HG03060 (cell line): ENCODE data around the gene NSUN6.
"Not testable (repeated sequence)": the region's sequence is repeated elsewhere in the genome, so short reads cannot be mapped to it uniquely, and the experiment has no call there.

Experiments used
- ATAC-seq: cut with Tn5 transposase; IDR thresholded peaks from one replicate; pipeline ENCODE4 v1.9.1; 2021; ENCODE audit warnings: low read depth, moderate number of reproducible peaks; ENCODE audit not compliant: unreplicated experiment

NSUN6 gene

DNA sequence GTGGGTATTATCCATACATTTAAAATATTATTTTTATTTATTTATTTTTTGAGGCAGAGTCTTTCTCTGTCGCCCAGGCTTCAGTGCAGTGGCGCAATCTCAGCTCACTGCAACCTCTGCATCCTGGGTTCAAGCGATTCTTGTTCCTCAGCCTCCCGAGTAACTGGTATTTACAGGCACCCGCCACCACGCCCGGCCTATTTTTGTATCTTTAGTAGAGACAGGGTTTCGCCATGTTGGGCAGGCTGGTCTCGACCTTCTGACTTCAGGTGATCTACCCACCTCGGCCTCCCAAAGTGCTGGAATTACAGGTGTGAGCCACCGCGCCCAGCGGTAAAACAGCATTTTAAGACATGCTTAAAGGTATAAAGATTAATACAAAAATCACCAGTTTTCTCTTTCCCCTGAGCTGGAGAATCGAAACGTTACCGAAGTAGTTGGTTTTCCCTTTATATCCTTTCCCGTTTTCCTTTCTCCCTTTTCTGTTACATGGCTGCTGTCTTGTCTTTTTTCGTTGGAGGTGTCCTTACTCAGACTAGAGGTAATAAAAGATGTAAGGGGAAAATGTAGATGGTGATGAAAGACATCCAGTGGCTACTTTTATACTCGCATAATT, 9.5 kb upstream of the NSUN6 start:
- ATAC-seq: no peak

DNA sequence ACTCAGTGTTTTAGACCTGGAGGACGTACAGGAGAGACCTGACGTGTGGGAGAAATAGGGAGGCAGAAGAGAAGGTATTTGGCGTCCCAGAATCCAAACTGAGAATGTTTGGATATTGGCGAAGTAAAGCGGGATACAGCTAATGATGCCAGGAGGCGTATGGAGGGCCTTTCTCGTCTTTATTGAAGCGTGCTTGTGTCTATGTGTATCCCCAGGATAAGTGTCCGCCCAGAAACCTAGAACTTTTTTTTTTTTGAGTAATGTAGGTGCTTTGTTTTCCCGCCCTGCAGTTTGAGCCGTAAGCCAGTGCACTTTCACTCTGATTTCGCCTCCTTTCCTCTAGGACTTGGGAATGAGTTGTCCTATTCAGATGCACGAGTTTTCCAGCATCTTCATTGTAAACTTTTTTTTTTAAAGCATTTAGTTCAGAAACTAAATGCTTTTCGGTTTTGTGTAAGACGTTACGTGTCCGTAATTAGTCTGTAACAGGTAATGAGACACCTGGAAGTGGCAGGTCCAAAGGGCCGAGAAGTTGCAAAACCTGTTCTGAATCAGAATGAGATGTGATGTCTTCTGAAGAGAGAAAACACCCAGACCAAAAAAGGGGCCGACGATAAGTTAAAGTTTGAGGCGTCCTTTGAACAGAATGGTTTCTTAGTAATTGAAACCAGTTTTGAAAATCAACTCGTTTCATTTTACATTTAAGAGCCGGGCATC, 8.6 kb upstream of the NSUN6 start:
- ATAC-seq: peak; percentile 7

DNA sequence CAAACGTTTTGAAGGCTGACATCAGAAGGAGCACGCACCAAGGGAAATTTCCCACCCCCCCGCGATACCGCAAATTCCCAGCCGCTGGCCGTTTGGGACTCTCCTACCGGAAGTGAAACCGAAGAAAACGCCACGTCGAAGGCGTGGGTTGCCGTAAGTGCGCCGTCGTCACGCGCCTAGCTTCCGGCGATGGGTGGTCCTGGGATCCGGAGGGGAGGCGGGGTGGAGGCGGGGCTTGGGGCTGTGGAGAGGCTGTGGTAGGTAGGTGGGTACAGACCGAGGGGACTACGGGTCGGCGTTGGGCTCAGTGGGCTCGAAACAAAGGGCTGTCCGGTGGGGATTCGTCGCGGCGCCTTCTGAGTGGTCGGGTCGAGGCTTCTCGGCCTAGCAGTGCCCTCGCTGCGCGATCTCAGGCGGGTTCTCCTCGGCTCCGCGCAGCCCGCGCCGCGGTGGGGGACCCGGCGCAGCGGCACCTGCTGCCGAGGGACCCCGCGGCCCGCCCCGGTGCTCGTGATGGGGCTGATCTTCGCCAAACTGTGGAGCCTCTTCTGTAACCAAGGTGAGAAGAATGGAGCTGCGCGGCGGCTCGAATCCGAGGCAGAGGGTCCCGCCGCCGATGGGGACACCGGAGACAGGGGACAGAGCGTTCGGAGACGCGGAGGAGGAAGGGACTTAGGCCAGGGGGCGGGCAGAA, 7.9 kb upstream of the NSUN6 start, which contains the start of gene ARL5B:
ARL5B (plus strand) TSS at position 307 of the 694 bp plus-strand sequence; CDS start at position 514, 207 bp downstream.
- peak; percentile 67 for ATAC-seq

DNA sequence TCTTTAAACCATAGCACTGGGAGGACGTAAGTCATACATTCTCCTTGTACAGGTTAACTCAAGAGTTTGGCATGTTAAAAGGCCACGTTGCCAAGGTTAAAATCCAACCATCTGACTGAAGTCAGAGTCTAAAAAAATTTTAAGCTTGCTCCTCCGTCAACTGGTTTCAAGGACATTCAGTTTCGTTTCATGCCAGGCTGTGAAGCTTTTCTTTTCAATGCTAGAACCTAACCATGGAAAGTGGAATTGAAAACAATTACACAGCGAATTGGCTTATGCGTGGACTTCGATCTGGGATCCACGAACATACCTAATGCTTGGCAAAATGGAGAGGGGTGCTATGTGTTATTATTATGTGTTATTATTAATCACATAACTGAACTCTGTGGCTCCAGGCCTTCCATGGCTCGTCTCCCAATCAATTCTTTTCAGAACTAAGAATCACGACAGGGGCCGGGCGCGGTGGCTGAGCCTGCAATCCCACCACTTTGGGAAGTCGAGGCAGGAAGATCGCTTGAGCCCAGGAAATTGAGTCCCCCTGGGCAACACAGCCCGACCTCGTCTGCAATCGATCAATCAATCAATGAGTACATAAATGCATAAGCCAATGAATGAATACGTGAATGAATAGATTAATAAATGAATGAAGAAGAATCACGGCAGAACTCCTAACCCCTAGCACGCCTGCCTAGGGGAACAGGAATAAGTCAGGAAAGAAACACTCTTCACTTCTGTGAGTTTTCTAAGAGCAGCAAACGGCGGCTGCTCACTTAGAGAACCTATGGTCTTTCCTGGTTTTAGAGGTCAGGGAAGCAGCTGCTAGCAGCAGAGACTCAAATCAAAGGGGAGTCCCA, 7.1 kb upstream of the NSUN6 start:
- no peak for ATAC-seq

DNA sequence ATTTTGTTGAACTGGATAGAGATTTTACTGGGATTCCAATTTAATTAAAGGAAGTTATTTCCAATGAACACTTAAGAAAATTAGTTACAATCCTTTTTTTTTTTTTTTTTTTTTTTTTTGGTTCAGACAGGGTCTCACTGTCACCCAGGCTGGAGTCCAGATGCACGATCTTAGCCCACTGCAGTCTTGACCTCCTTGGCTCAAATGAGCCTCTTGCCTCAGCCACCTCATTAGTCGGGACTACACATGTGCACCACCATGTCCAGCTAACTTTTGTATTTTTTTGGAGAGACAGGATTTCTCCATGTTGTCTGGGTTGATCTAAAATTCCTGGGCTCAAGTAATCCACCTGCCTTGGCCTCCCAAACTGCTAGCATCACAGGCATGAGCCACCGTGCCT, 5.3 kb upstream of the NSUN6 start:
- no peak for ATAC-seq

DNA sequence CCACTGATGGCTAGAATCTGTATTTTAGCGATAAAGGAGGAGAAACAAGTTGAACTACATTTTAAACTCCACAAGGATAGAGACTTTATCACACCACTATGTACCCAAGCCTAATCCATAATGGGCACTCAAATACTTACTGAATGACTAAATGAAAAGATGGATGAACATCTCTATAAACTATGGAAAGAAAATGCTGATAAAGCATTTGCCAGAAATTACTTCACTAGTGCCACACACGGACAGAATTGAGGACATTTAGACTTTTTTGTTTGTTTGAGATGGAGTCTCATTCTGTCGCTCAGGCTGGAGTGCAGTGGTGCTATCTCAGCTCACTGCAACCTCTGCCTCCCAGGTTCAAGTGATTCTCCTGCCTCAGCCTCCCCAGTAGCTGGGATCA, 1.7 kb upstream of the NSUN6 start:
- ATAC-seq: no peak

DNA sequence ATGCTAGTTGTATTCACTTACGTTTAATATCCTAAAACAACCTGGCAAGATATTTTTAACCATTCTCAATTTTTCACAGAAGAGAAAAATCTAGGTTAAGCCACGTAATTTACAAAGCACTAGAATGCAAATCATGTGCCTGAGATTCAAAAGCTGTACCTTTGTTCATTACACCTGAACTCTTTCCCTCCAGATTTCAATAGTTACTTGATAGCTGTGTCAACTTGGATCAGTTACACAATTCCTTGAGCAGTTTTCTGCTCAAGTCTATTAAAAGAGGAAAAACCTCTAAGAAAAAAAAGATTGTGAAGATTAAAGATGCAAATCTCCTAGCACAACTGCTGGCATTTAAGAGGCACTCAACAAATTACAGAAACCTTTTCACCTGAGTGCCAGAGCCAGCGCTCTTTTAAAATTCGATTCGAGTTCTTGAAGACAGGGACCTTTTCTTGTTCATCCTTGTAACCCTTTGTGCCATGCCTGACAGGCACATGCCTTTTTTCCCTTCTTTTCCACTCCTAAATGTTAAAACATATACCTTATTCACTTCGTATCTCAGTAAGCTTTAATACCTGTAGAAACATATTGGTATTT, 886 bp downstream of the NSUN6 start:
- ATAC-seq: no peak

DNA sequence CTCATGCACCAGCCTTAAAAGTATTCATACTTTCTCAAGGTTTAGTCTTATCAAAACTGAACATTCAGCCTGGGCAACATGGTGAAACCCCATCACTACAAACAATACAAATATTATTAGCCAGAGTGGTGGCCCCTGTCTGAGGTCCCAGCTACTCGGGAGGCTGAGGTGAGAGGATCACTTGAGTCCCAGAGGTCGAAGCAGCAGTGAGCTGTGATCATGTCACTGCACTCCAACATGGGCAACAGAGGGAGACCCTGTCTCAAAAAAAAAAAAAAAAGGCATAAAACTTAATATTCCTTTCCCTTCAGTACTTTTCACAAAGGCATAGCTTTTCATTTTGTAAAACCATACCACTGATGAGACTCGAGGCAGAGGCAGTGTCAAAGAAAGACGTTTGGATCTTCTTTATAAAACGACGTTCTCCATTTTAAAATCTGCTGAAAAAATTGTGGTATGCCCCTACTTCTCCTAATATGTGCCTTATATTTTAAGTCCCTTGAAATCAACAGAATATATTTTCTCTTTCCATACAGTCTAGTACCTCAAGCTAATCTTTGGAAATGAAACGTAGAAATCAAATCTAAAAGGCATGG, 1.9 kb downstream of the NSUN6 start:
- no peak for ATAC-seq

DNA sequence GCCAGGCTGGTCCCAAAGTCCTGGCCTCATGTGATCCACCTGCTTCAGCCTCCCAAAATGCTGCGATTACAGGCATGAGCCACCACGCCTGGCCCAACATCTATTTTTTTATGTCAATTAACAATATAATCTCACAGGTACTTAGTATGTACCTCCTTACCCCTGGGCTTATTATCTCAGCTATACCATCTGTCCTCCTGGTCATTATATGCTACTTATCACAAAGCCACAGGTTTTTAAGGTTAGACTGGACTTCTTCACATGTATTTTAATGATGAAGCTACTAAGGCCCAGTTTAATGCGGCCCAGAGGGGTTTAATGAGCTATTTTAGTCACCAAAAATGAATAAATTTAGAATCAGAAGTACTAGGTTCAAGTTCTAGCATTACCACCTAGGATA, 3.4 kb downstream of the NSUN6 start:
- ATAC-seq: no peak

DNA sequence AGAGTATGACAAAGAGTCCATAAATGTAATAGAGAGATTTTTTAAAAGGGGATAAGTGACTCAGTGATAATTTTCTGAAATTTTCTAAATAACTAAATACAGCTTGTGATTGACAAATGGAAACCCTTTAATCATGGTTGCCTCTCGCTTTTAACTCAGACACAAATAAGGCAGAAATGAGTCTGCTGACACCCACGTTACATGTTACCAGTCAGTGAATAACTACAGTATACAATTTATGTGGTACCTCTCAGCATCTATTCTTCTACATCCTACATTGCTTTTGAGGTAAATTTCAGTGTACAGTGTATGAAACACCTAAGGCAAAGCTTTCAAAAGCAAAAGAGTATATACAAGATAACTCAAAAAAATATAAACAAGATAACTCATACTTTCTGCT, 4.2 kb downstream of the NSUN6 start:
- ATAC-seq: no peak

DNA sequence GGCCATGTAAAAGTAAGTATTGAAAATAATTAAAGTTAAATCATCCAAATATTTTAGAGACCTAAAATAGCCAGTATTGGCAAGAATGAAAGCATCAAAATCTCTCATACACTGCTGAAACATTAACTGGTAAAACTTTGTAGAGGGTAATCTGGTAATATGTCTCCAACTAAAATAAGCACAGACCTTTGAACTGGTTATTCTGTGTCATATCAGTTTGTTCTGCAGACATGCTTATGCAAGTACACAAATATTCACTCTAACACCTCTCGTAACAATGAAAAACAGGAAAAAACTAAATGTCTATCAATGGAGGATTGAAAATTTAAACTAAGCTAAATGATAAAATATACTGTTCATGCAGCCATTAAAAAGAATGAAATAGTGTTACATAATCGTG, 11.7 kb downstream of the NSUN6 start:
- not testable (repeated sequence) for ATAC-seq

DNA sequence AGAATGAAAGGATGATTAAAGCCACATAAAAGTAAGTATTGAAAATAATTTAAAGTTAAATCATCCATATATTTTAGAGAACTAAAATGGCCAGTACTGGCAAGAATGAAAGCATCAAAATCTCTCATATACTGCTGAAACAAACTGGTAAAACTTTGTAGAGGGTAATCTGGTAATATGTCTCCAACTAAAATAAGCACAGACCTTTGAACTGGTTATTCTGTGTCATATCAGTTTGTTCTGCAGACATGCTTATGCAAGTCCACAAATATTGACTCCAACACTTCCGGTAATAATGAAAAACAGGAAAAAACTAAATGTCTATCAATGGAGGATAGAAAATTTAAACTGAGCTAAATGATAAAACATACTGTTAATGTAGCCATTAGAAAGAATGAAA, 14.0 kb downstream of the NSUN6 start:
- ATAC-seq: not testable (repeated sequence)

DNA sequence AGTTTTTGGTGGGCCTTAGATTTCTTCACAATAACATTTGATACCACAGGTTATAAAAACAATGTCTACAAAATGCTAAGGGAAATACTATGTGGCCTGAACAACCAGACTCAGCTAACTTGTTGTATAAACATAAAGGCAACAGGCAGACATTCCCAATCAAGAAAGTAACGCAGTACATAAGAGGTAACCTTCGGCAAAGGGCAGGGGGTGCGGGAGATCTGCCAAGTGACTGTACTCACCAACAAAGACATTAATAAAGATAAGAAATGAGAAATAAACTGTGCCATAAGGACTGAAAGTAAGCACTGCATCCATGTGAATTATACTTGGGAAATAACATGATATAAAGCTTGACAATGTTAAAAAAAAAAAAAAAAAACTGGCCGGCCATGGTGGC, 15.4 kb downstream of the NSUN6 start:
- ATAC-seq: no peak

DNA sequence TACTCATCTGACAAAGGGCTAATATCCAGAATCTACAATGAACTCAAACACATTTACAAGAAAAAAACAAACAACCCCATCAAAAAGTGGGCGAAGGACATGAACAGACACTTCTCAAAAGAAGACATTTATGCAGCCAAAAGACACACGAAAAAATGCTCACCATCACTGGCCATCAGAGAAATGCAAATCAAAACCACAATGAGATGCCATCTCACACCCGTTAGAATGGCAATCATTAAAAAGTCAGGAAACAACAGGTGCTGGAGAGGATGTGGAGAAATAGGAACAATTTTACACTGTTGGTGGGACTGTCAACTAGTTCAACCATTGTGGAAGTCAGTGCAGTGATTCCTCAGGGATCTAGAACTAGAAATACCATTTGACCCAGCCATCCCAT, 18.9 kb downstream of the NSUN6 start:
- ATAC-seq: not testable (repeated sequence)

DNA sequence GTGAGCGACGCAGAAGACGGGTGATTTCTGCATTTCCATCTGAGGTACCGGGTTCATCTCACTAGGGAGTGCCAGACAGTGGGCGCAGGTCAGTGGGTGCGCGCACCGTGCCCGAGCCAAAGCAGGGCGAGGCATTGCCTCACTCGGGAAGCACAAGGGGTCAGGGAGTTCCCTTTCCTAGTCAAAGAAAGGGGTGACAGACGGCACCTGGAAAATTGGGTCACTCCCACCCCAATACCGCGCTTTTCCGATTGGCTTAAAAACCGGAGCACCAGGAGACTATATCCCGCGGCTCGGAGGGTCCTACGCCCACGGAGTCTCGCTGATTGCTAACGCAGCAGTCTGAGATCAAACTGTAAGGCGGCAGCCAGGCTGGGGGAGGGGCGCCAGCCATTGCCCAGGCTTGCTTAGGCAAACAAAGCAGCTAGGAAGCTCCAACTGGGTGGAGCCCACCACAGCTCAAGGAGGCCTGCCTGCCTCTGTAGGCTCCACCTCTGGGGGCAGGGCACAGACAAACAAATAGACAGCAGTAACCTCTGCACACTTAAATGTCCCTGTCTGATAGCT, 23.9 kb downstream of the NSUN6 start:
- not testable (repeated sequence) for ATAC-seq

DNA sequence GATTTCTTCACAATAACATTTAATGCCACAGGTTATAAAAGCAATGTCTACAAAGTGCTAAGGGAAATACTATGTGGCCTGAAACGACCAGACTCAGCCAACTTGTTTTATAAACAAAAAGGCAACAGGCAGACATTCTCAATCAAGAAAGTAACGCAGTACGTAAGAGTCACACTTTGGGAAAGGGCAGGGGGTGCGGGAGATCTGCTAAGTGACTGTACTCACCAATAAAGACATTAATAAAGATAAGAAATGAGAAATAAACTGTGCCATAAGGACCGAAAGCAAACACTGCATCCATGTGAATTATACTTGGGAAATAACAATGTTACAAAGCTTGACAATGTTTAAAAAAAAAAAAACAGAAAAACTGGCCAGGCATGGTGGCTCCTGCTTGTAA, 25.5 kb downstream of the NSUN6 start:
- ATAC-seq: no peak

DNA sequence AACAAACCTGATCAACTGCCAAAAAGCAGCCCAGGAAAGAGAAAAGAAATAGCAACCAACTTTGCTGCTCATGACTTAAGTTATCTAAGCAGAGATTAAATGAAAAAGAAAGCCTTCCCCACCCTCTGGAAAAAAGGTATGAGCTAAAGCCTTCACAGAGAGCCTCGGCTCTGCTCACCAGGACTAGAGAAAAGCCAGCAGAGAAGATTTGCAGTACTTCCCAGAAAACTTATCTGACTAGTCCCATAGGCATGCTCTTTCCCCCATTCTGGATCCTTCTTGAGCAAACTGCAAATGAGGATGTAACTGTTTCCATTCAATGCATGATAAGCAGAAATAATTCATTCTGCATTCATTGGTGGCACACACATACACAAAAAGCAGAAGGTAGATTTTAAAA, 27.7 kb downstream of the NSUN6 start:
- ATAC-seq: not testable (repeated sequence)

DNA sequence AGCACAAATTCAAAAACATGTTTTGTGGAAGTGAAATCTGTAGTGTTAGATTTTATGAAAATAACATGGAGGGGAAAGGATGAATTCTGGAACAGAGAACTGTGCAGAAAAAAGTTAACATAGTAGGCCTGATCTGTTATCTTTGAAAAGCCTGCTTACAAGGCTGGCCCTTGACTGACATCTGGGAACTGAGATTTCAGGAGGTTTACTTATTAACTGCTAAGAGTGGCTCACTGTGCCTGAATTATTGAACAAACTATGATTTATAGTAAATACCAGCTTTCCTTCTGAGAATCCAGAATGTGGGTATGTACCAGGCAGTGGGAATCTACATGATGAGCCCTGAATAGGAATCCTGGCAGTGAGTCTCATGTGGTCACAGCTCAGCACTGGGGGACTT, 30.5 kb downstream of the NSUN6 start:
- no peak for ATAC-seq

DNA sequence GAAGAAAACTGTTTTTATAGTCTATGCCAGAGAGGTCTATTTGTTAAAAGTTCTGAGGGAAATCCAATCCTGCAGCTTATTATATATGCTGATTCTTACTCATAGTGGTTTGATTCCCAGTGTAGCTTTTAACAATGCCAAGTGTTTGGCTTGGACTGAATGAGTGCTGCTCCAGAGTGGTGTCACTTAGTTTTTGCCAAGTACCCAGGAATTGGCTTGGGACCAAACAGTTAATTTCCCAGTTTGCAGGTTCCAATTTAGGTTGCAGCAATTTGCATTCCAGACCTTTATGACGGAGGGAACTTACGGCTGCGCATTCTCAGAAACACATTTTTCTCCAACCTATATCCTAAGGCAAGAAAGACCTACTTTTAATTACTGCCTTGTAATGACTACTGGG, 32.4 kb downstream of the NSUN6 start:
- no peak for ATAC-seq

DNA sequence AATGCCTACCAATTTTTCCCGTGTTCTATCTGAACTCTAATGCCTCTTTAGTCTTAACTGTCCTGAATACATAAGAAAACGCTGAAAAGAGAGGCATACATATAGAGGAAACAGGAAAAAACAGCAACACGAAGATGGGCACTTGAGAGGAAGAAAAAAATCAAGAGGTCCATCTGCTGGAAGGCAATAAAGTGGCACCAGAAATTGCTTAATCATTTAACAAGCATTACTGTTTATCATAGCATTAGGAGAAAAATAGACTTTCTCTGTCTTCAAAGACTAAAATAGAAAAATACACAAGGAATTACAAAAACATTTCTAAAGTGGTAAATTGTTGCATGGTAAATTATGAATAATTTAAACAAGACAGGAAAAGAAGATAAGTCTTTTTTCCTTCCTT, 35.0 kb downstream of the NSUN6 start:
- no peak for ATAC-seq
